Loucy (cell line): ENCODE data around the gene SCIN.

Experiments
- CTCF ChIP-seq: fragments of 200-600 bp; sonication (generic); conservative IDR thresholded peaks from 2 replicates; pipeline ENCODE4 v1.5.1; 2014; ENCODE audit warnings: mild to moderate bottlenecking, antibody characterized with exemption, low read length
- EZH2phosphoT487 ChIP-seq: fragments of 200-600 bp; IDR thresholded peaks from 2 replicates; pipeline ENCODE4 v1.6.1; 2018; ENCODE audit warnings: antibody characterized with exemption, mild to moderate bottlenecking, moderate library complexity, borderline replicate concordance

- no peak for TF ChIP-seq CTCF
- no peak for TF ChIP-seq EZH2phosphoT487
Measured at GRCh38 chr7:12640299-12641096, 70.0 kb downstream of the SCIN start.
